ENCODE data around the gene KCNMA1. TPM values are rescaled to one million over a fixed set of nuclear protein-coding genes. Genes with fewer than 3 reads are reported as not detected.

Gene KCNMA1
- total and polyA plus RNA-seq, 5 donors, result 1.5 to 6.1 (median 3.3) TPM

DNA sequence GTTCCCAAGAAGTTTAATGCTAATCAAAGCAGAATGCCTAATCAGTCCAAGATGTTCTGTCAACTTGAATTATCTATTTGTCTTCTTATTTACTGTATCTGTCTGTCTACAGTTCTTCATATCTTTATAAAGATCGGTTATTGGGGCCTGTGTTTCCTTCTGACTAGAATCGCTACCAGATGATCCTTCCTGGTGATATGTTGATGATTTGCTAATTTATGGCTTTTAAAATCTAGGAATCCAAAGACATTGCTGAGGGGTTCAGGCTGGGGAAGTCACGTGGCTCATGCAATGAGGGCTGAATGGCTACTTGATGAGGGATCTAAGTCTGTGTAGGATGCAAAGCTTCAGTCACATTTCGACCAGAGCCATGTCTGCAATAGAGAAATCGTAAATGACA lies 536.3 kb downstream of the KCNMA1 start:
- intact Hi-C loops (cut with DNase I), result no loop called here
- Histone ChIP-seq H3K27me3 (ENCODE audit: control insufficient read depth, insufficient read depth) (no peaks in the 10 kb centered on the region), H3K4me1 (ENCODE audit: control insufficient read depth, insufficient read depth, low read length) (no peaks in the 10 kb centered on the region), H3K27ac (ENCODE audit: low read length) (no peak overlapping the region), H3K9me3 (ENCODE audit: control insufficient read depth, low read length) (no peaks in the 10 kb centered on the region), H3K4me3 (ENCODE audit: low read length) (no peak overlapping the region)
- ATAC-seq (no peak), DNase-seq (no peak)
- 91% methylated on average over 5 of the region's 5 CpGs for WGBS

DNA sequence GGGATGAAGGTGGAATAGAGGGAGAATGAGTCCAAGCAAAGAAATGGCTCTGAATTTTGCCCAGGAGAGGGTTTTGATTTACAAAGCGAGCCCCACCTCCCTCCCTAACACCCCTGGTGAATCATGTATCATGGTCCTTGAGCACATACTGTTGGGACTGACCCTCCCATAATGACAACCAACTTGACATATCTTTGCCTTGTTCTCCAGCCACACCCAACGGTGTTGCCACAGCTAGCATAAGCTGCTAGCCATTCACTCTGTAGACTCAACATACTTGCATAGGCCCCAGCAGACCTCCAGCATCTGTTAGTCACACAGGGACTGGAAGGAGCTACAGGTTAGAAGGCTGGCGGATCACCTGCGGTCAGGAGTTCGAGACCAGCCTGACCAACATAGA lies 538.5 kb downstream of the KCNMA1 start:
- H3K9me3 ChIP-seq (ENCODE audit: control insufficient read depth, low read length), result no peaks in the 10 kb centered on the region
- H3K27me3 ChIP-seq (ENCODE audit: control insufficient read depth, insufficient read depth), result no peaks in the 10 kb centered on the region
- WGBS, result 99% methylated on average over 5 of the region's 5 CpGs
- no peak overlapping the region for H3K4me3 ChIP-seq (ENCODE audit: low read length)
- no peaks in the 10 kb centered on the region for H3K4me1 ChIP-seq (ENCODE audit: control insufficient read depth, insufficient read depth, low read length)
- no peak for ATAC-seq
- DNase-seq, result no peak
- H3K27ac ChIP-seq (ENCODE audit: low read length), result no peak overlapping the region
- intact Hi-C loops (cut with DNase I), result no loop called here

- DNase-seq (no peak), ATAC-seq (no peak)
- 75% methylated on average over 1 of the region's 1 CpG for WGBS
- no peak overlapping the region for H3K4me3 ChIP-seq (ENCODE audit: low read length)
- intact Hi-C loops (cut with DNase I), result no loop called here
- no peak overlapping the region for H3K27ac ChIP-seq (ENCODE audit: low read length)
- H3K27me3 ChIP-seq (ENCODE audit: control insufficient read depth, insufficient read depth), result no peaks in the 10 kb centered on the region
- H3K4me1 ChIP-seq (ENCODE audit: control insufficient read depth, insufficient read depth, low read length), result no peaks in the 10 kb centered on the region
- no peaks in the 10 kb centered on the region for H3K9me3 ChIP-seq (ENCODE audit: control insufficient read depth, low read length)
These were observed 540.0 kb downstream of the KCNMA1 start for GRCh38 chr10:77097625-77098024.

DNA sequence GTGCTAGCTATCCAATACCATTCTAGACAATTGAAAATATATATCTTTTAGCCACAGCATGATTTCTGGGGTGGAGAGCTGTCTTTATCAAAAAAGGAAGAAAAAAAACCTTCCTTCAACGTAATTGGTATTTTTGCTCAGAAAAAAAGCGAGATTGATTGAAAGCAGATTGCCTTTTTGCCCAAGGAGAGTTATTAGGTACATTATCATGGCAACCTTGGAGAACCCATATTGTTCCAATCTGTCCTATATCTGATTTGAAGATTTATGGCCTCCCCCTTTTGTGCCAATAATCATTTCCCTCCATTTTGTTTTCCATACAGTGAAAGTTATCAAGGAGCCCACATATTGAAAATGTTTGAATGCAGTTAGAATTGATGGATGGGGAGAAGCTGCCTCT lies 544.5 kb downstream of the KCNMA1 start:
- Histone ChIP-seq H3K4me3 (ENCODE audit: low read length) (no peak overlapping the region), H3K27me3 (ENCODE audit: control insufficient read depth, insufficient read depth) (no peaks in the 10 kb centered on the region), H3K27ac (ENCODE audit: low read length) (no peak overlapping the region), H3K4me1 (ENCODE audit: control insufficient read depth, insufficient read depth, low read length) (no peaks in the 10 kb centered on the region), H3K9me3 (ENCODE audit: control insufficient read depth, low read length) (no peaks in the 10 kb centered on the region)
- no peak for ATAC-seq
- 78% methylated on average over 2 of the region's 2 CpGs for WGBS
- intact Hi-C loops (cut with DNase I), result no loop called here
- DNase-seq, result no peak

DNA sequence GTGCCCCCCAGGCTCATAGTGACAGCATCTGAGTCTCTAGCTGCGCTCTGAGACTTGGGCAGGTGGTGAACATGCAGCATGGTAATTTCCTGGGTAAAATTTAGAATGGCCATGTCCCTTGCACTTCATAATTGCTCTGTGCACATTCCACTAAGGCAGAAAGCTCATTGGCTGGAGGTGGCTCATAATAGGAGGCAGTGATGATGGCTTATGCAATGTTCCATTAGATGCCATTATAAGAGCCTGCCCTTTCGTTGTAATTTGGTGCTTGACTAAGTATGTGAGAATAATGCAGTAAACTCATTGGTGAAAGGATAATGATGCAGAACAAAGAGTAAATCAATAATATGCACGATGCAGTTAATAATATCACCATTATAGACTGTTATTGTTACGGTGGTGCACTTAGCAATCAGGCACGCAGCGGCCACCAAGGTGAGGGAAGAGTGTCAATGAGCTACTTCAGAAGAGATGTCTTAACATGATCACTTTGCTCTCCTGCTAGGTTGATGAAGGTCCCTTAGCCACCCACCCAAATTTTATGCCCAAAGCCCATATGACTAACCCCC lies 545.9 kb downstream of the KCNMA1 start:
- ATAC-seq (no peak), DNase-seq (peak in 1 of 3 donors; percentile 13)
- no peaks in the 10 kb centered on the region for H3K4me1 ChIP-seq (ENCODE audit: control insufficient read depth, insufficient read depth, low read length)
- no peak overlapping the region for H3K4me3 ChIP-seq (ENCODE audit: low read length)
- H3K27me3 ChIP-seq (ENCODE audit: control insufficient read depth, insufficient read depth), result no peaks in the 10 kb centered on the region
- intact Hi-C loops (cut with DNase I), result no loop called here
- H3K27ac ChIP-seq (ENCODE audit: low read length), result no peak overlapping the region
- H3K9me3 ChIP-seq (ENCODE audit: control insufficient read depth, low read length), result no peaks in the 10 kb centered on the region
- WGBS, result 94% methylated on average over 6 of the region's 6 CpGs

GRCh38 chr10:77090381-77091356 lies 546.9 kb downstream of the KCNMA1 start:
- Histone ChIP-seq H3K4me3 (ENCODE audit: low read length) (no peak overlapping the region), H3K9me3 (ENCODE audit: control insufficient read depth, low read length) (no peaks in the 10 kb centered on the region), H3K27ac (ENCODE audit: low read length) (no peak overlapping the region), H3K27me3 (ENCODE audit: control insufficient read depth, insufficient read depth) (no peaks in the 10 kb centered on the region), H3K4me1 (ENCODE audit: control insufficient read depth, insufficient read depth, low read length) (no peaks in the 10 kb centered on the region)
- WGBS, result 80% methylated on average over 17 of the region's 17 CpGs
- DNase-seq, result peak in 1 of 3 donors; percentile 22
- no peak for ATAC-seq
- intact Hi-C loops (cut with DNase I), result no loop called here

GRCh38 chr10:77087366-77087765 lies 550.2 kb downstream of the KCNMA1 start:
- no peaks in the 10 kb centered on the region for H3K9me3 ChIP-seq (ENCODE audit: control insufficient read depth, low read length)
- H3K4me3 ChIP-seq (ENCODE audit: low read length), result no peak overlapping the region
- no peaks in the 10 kb centered on the region for H3K27me3 ChIP-seq (ENCODE audit: control insufficient read depth, insufficient read depth)
- intact Hi-C loops (cut with DNase I), result no loop called here
- H3K4me1 ChIP-seq (ENCODE audit: control insufficient read depth, insufficient read depth, low read length), result no peaks in the 10 kb centered on the region
- H3K27ac ChIP-seq (ENCODE audit: low read length), result no peak overlapping the region
- 91% methylated on average over 4 of the region's 4 CpGs for WGBS
- no peak for ATAC-seq
- no peak for DNase-seq

- no peaks in the 10 kb centered on the region for H3K4me1 ChIP-seq (ENCODE audit: control insufficient read depth, insufficient read depth, low read length)
- DNase-seq (no peak), ATAC-seq (no peak)
- H3K4me3 ChIP-seq (ENCODE audit: low read length), result no peak overlapping the region
- no peaks in the 10 kb centered on the region for H3K27me3 ChIP-seq (ENCODE audit: control insufficient read depth, insufficient read depth)
- H3K27ac ChIP-seq (ENCODE audit: low read length), result no peak overlapping the region
- no peaks in the 10 kb centered on the region for H3K9me3 ChIP-seq (ENCODE audit: control insufficient read depth, low read length)
- 86% methylated on average over 1 of the region's 1 CpG for WGBS
- intact Hi-C loops (cut with DNase I), result no loop called here
These were observed 551.5 kb downstream of the KCNMA1 start for GRCh38 chr10:77086081-77086480.

DNA sequence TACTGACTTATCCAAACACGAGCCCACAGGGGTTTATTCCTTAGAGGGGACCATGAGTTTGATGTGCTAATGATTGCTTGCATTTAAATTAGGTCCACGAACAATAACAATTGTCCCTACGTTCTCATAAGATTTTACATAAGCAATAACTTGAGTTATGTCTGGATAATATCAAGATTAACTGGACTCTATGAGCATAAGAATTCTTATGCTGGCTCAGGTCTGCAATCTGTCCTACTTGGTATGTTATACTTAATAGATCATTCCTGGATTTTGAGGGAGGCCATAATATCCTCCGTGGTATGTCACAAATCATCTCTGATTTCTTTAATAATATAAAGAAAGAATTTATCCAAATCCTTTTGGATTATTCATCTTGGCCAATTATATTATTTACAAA lies 552.3 kb downstream of the KCNMA1 start:
- no peaks in the 10 kb centered on the region for H3K4me1 ChIP-seq (ENCODE audit: control insufficient read depth, insufficient read depth, low read length)
- H3K27ac ChIP-seq (ENCODE audit: low read length), result no peak overlapping the region
- 87% methylated on average over 4 of the region's 4 CpGs for WGBS
- intact Hi-C loops (cut with DNase I), result no loop called here
- DNase-seq (no peak), ATAC-seq (no peak)
- no peaks in the 10 kb centered on the region for H3K27me3 ChIP-seq (ENCODE audit: control insufficient read depth, insufficient read depth)
- H3K4me3 ChIP-seq (ENCODE audit: low read length), result no peak overlapping the region
- H3K9me3 ChIP-seq (ENCODE audit: control insufficient read depth, low read length), result no peaks in the 10 kb centered on the region

GRCh38 chr10:77084431-77085144 lies 553.0 kb downstream of the KCNMA1 start:
- Histone ChIP-seq H3K27me3 (ENCODE audit: control insufficient read depth, insufficient read depth) (no peaks in the 10 kb centered on the region), H3K27ac (ENCODE audit: low read length) (no peak overlapping the region), H3K4me1 (ENCODE audit: control insufficient read depth, insufficient read depth, low read length) (no peaks in the 10 kb centered on the region), H3K9me3 (ENCODE audit: control insufficient read depth, low read length) (no peaks in the 10 kb centered on the region), H3K4me3 (ENCODE audit: low read length) (no peak overlapping the region)
- intact Hi-C loops (cut with DNase I), result no loop called here
- DNase-seq (peak; percentile 15 to 76 (median 58)), ATAC-seq (peak; percentile 47 to 66)
- 43% methylated on average over 12 of the region's 12 CpGs for WGBS

Measured in right cardiac atrium (tissue), 5 donors.